ENCODE results near the gene SUZ12.
"Not testable (repeated sequence)": the region's sequence is repeated elsewhere in the genome, so short reads cannot be mapped to it uniquely, and the experiment has no call there.

The SUZ12 gene

GRCh38 chr17:31964131-31964530, 27.3 kb downstream of the SUZ12 start:
- not testable (repeated sequence) for DNase-seq

- DNase-seq = no peak
Measured at GRCh38 chr17:31967648-31968047, 30.8 kb downstream of the SUZ12 start.

- not testable (repeated sequence) for DNase-seq
Measured at GRCh38 chr17:31970416-31970815, 33.6 kb downstream of the SUZ12 start.

DNA sequence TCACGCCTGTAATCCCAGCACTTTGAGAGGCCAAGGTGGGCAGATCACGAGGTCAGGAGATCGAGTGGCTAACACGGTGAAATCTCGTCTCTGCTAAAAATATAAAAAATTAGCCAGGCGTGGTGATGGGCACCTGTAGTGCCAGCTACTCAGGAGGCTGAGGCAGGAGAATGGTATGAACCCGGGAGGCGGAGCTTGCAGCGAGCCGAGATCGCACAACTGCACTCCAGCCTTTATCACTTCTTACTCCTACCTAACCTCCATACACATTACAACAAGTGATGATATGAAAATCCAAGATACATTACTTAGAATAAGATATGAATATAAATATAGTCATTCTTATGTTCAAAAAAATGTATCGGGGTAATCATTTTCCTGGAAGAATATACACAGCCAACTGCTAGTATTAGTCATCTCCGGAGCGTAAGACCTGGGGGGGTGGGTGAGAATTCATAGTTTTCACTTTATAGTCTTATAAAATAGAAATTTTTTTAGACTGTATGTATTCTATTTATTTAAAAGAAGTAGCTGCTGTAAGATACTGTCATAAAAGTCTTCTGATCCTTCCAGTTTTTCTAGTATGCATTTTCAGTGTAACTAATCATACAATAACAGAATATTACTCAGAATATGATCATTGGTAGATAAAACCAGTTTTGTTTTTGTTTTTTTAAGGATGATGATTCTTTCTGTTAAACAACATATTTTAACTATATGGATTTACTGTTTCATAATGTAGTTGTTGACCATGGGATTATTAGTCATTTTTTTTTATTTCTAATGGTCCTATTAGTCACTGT, 37.7 kb downstream of the SUZ12 start:
- not testable (repeated sequence) for DNase-seq

DNA sequence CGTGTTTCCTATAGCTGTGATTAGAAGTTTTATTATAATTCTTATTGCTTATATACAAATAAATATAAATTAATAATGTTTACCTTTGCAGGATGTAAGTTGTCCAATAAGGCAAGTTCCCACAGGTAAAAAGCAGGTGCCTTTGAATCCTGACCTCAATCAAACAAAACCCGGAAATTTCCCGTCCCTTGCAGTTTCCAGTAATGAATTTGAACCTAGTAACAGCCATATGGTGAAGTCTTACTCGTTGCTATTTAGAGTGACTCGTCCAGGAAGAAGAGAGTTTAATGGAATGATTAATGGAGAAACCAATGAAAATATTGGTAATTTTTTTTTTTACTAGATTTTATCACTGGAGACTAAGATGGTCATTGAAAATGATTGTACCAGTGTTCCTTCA, 38.6 kb downstream of the SUZ12 start:
- not testable (repeated sequence) for DNase-seq

- DNase-seq = not testable (repeated sequence)
Measured at GRCh38 chr17:31991821-31992220, 55.0 kb downstream of the SUZ12 start.

- DNase-seq = no peak
Measured at GRCh38 chr17:31997005-31997404, 60.2 kb downstream of the SUZ12 start.

DNA sequence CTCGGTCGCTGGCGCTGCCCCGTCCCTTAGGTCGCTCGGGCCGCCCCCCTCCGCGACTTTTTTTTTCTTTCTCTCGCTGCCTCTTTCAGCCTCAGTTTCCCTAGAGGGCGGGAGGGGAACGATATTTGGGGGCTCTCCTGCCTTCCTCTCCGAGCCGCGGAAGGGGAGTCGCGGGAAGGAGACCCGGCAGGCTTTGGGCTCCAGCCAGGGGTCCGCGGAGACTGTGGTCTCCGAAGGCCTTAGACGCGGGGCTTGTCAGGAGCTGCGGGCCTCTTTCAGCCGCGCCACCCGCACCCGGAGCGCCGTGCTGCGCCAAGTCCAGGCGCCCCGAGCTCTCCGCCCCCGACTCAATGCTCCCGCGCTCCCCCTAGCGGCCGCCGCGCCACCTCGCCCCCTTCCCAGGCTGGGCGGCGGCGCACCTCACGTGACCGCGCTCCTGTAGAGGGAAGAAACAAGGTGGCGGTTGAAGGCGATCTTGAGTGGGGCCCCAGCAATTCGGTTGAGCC, 70.2 kb downstream of the SUZ12 start, which contains the start of gene LRRC37B:
TSS of gene LRRC37B (plus strand) at position 427 of the 506 bp plus-strand sequence. CDS start 14,010 bp downstream, outside the sequence.
- DNase-seq = peak; percentile 68

GRCh38 chr17:32007463-32008298, 70.9 kb downstream of the SUZ12 start:
- DNase-seq = no peak

DNA sequence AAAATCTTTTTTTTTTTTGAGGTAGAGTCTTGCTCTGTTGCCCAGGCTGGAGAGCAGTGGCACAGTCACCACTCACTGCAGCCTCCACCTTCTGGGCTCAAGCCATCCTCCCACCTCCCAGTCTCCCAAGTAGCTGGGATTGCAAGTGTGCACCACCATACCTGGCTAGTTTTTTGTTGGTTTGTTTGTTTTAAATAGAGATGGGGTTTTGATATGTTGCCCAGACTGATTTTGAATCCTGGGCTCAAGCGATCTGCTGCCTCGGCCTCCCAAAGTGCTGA, 72.4 kb downstream of the SUZ12 start:
- DNase-seq = no peak

DNA sequence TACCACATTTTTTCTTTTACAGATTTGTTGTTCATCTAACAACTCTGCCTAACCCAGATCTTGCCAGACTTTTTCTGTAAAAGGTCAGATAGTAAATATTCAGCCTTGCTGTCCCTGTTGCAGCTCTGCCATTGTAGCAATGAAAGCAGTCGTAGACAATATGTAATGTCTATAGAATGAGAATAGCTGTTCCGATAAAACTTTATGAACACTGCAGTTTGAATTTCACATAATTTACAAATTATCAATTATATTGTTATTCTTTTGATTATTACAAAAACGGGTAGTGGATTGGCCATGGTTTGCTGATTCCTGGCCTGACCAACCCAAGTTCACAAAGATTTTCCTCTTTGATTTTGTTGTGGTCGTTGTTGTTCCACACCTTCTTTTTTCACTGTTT, 73.3 kb downstream of the SUZ12 start:
- no peak for DNase-seq

DNA sequence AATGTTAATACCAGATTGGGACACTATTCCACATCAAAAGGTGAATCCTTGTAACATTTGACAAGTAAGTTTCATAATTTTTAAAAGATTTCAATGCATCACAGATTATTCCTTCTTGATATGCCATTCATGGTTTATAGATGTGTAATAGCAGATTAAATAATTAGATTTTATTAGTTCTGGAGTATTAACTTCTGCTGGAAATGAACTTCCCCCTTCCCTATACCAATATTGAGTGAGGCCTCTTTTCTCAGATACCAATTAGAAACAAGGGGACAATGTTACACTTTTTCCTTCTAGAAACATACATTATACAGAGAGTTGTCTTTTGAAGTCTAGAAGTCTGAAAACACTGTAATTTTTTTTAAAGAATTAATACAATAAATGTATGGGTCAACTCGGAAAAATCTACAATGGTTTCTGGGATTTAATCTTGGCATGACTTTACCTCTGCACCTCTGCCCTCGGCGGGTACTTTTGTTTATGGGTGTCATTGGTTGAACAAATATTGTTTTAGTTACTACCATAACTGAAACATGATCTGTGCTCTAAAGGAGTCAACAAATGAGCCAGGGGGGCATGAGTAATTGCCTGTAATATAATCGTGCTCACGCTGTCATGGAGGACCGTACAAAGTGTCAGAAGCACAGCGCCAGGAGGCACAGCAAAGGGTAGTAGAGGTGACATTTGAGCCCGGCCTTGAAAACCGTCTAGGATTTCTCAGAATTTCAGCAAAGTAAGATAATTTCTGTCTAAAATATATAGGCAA, 78.6 kb downstream of the SUZ12 start:
- DNase-seq = no peak

DNA sequence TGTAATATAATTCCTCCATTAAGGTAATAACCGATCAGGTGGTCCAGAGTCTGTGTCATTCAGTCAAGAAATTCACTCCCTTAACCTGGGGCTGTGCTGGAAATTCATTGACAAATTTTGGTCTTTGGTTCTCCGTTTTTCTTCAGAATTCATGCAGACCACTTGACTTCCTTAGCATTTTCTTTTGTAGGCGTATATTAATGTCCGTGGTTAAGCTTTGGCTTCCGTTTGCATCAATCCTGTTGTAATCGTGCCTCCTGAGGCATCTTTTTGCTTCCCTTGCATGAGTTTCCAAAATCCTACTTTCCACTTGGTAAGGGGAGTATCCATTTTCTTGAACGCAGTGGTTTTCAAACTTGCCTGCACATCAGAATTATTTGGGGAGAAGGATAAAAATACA, 79.4 kb downstream of the SUZ12 start:
- DNase-seq = peak; percentile 29

GRCh38 chr17:32019228-32019627, 82.4 kb downstream of the SUZ12 start:
- DNase-seq = no peak

- DNase-seq = no peak
Measured at GRCh38 chr17:32020943-32021614, 84.3 kb downstream of the SUZ12 start.

GRCh38 chr17:32021615-32021955, 84.8 kb downstream of the SUZ12 start:
- no peak for DNase-seq

DNA sequence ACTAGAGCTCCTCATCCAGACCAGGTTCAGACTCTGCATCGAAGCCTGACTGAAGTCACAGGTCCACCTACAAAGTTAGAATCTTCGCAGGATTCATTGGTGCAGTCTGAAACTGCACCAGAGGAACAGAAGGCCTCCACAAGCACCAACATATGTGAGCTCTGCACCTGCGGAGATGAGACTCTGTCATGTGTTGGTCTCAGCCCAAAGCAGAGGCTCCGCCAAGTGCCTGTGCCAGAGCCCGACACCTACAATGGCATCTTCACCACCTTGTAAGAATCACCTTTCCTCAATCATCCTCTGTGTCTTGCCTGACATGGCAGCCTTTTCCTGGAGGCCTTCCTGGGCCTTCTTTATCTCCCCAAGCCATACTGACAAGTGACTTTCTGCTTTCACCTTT, 85.7 kb downstream of the SUZ12 start:
- DNase-seq = not testable (repeated sequence)

- DNase-seq = not testable (repeated sequence)
Measured at GRCh38 chr17:32027271-32027670, 90.5 kb downstream of the SUZ12 start.

DNA sequence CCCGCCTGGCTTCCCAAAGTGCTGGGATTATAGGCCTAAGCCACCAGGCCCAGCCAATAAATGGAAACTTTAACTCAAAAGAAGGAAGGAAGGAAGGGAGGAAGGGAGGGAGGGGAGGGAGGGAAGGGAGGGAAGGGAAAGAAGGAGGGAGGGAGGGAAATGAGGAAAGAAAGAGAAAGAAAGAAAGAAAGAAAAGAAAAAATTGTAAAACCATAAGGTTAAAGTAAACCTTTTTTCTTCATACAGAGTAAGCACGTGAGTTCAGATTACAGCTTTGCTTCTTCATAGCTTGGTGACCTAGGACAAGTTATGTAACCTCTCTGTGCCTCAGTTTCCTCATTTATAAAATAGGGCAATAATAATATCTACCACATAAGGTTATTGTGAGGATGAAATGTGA, 96.4 kb downstream of the SUZ12 start:
- DNase-seq = no peak

DNA sequence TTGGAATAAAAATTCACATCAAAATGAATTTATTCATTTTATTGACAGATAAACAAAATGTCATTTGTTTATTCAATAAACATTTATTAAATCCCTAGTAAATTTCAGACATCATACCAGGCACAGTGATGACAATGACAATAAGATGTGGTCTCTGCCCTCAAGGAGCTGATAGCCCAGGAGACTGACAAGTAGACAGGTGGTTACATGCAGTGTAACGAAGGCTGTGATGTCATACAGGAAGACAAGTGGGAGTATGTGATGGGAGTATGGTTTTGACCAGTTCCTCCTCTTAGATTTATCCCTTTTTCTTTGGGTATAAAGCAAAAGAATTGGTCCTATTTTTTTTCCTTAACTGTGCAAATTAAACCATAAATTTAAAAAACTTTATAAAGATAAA, 97.0 kb downstream of the SUZ12 start:
- peak; percentile 1 for DNase-seq

DNA sequence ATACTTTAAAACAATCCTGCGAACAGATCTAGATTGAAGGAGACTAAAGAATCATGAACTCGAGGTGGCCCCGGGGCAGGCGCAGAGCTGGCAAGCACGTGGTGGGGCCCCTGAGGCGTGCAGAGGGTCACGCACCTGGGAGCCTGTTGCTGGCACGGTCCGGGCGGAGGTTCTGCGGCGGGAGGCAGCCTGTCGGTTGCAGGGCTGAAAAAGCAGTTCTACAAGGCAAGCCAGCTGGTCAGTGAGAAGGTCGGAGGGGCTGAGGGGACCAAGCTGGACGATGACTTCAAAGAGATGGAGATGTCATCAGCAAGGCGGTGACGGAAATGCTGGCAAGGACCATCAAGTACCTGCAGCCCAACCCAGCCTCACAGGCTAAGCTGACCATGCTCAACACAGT, 103.4 kb downstream of the SUZ12 start:
- not testable (repeated sequence) for DNase-seq

GRCh38 chr17:32041306-32041875, 104.6 kb downstream of the SUZ12 start:
- DNase-seq = not testable (repeated sequence)
